Esophagus muscularis mucosa (tissue), 3 donors: Measurements from ENCODE around the gene PNISR.
A peak's percentile ranks its signal among the peaks of the same experiment; 100 is the strongest.

Experiments used
- CTCF ChIP-seq, 3 experiments: fragments of 200-600 bp in 2 of 3; fragments of 450-650 bp in 1 of 3; sonication (generic) in 2 of 3; IDR thresholded peaks; one replicate each; pipeline ENCODE4 v1.5.1; 2017 to 2019; ENCODE audit warnings: antibody characterized with exemption in 3 of 3, mild to moderate bottlenecking in 2 of 3, moderate library complexity in 1 of 3
- POLR2A ChIP-seq: fragments of 450-650 bp; IDR thresholded peaks from one replicate; pipeline ENCODE4 v1.6.1; 2017; ENCODE audit warnings: antibody characterized with exemption, moderate library complexity, mild to moderate bottlenecking, low read depth
- POLR2AphosphoS5 ChIP-seq, 2 donors: sonication (generic); formaldehyde crosslinking; IDR thresholded peaks; one replicate each; pipeline ENCODE4 v1.6.1; 2017; ENCODE audit warnings: antibody characterized with exemption in 2 of 2

- TF ChIP-seq POLR2A, result no peak
- peak; percentile 66 to 81 (median 69) for TF ChIP-seq CTCF (IDR thresholded peaks at IDR 0.05)
- TF ChIP-seq POLR2AphosphoS5 (IDR thresholded peaks at IDR 0.05), result no peak
Measured at GRCh38 chr6:99434702-99435530, 9.8 kb upstream of the PNISR start.
